ENCODE data around the gene GZMA.

DNA sequence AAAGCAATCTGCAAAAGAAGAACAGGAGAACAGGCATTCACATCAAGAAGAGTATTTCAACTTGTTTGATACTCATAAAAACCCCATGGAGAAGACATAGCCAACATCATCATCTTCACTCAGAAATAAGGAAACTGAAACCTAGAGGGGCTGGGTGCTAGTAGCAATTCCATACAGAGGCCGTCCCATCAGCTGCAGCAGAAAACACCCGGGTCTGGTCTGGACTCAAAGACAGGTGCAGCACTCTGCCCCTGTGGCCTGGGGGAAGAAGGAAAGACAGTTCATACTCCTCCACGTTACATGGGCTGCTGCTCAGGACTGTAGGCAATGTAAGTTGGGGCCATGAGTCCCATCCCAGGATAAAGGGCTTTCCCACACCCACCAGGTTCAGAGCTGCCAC, 11.6 kb downstream of the GZMA start:
- TF ChIP-seq POLR2A (IDR thresholded peaks at IDR 0.05; ENCODE audit: low read length) (no peak), GATA1 (IDR thresholded peaks at IDR 0.05; ENCODE audit: low read depth, low read length) (no peak)
